Stimulated activated CD8-positive, alpha-beta memory T cell treated with anti-CD3 and anti-CD28 coated beads, Interleukin-15, amount 100 ng/mL, for 24 hours (primary cell): ENCODE results near the gene SAE1.

Experiments used
- DNase-seq: peaks from one replicate; pipeline ENCODE4 v3.0.0-alpha.2; 2020; ENCODE audit warnings: low read depth

Gene SAE1

DNA sequence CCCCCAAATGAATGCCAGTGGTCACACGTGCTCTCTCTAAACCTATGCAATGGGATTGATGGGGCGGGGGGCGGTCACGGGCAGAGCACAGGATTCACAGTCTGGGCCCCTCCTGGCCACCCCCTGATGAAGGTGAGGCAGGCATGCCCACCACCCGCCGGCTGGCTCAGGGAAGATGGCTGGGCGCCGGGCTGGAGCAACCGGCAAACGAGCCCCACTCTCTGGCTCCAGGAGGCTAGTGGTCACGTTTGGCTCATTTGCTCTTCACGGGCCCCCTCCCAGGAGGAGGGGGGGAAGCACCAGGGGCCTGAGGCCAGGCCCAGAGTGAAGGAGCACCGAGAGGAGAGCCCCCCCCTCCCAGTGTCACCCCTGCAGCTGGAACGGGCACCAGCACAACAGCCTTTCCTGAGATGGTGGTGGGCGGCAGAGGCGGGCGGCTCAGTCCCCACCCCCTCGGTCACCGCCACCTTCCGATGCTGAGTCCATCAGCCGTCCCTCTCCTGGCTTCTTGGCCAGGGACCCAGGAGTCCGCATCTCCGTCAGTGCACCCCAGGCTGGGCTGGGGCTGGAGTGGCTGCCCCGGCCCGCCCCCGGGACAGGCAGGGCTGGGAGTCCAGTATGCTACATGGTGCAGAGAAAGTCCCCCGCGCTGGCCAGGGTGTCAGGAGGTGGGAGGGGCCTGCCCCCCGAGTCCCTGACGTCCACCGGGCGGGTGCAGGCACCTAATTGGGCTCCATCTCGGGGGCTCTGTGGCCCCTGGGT, 90.6 kb downstream of the SAE1 start:
- DNase-seq: no peak

DNA sequence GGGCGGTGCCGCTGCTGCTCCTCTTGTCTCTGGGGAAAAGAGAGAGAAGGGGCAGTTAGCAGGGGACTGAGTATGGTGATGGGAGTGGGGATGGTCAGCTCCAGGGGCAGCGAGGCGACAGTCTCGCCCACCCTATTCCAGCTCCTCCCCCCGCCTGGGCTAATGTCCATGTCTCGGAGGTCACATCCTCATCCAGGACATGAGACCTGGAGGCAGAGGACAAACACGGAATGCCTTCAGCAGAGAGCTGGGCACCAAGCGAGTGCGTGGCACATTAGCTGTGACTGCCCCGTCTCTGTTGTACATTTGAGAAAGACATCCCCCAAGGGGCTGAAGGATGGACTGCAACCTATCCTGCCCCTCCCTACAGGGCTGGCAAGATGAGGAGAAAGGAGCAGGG, 91.3 kb downstream of the SAE1 start:
- DNase-seq: no peak

DNA sequence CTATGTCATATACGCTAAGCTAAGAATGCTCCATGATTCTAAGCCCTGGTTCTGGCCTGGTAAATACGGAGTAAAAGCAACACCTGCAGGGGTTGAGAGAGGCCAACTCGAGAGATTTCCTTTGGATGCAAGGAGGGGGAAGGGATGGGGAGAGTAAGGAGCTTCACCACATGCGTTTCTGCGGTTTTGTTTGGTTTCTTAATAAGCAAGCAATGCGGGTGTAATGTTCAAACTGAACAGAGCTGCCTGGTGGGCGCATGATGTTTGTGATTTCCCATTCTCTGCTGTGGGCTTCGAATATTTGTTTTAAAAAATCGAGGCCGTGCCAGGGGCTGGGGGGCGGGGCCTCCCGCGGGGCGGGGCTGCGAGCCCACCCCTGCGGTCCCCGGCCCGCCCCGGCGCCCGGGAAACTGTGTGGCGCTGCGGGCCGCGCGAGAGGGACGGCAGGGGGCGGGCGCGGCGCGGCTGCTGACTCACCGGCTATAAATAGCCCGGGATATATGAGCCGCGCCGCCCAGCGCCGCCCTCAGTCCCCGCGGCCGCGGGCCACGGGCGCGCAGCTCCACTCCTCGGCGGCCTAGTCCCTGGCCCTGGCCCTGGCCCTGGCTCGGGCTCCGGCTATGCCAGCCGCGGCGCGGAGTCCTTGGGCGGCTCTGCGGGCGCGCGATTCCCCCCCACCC, 95.3 kb downstream of the SAE1 start:
- DNase-seq: peak; percentile 74

DNA sequence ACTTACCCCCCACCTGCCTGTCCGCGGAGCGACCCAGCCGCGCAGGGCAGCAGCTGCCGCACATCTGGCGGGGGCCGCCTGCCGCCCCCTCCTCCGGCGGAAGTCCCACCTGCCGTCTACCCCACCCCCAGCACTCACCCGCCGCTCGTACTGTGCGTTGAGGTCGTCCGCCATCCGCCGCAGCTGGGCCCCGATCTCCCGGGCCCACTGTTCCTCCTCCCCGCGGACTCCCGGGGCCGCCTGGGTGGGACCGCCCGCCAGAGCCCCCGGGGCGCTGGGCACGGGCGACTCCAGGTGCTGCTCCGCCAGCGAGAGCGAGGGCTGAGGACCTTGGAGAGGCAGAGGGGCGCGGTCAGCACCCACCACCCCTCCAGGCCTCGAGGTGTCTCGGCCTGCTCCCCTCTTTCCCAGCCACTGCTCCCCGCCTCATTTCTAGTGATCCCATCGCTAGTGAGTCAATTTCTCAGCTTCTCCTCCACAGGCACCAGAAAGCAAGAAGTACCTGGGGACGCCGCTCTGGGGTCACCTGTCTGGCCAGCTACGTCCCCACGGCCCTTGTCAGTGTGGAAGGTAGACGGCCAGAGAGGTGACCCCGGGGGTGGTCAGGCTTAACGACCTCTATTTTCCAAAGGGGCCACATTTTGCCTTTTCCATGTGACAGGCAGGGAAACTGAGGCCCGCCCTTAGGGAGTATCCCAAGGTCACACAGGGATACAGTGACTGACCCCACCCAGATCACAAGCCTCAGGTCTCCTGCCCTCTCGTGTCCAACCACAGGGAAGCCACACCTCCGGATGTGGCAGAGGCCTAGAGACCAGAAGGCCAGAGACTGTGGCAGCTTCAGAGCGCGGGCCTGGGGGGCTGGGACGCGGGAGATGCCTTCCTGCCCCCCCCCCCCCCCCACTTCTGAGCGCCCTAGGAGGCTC, 96.1 kb downstream of the SAE1 start:
- DNase-seq: no peak

DNA sequence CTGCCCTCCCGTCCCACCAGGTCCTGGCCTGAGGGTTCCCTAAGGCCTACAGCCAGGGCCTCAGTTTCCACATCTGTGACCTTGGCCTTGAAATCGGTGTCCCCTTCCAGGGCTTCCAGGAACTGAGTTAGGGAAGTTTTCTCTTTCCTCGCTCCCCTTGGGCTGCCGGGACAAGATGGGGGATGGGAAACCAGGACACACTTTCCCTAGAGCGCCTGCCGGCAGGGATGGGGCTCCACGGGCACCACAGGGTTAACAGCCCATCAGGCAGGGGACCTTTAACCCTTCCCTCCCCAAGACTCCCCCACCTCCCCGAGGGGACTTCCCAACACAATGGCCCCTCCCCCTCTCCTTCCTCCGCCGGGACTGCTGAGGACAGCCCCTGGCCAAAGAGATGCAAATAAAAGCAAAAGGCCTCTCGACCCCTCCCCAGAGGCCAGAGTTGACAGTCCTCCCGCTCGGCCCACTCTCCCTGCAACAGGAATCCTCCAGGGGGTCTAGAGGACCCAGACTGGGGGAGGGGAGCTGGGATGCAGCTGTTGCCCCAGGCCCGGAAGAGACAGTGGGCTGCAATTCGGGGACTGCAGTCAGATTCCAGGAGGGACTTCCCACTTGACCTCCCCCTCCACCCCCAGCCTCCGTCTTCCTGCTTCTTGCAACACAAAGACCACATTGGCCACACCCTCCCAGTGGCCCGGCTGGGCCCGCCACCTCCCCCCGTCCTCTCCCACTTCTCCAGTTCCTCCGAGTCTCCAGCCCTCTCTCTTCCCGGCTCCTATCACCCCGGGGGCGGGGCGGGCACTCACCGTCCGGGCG, 96.9 kb downstream of the SAE1 start:
- no peak for DNase-seq

DNA sequence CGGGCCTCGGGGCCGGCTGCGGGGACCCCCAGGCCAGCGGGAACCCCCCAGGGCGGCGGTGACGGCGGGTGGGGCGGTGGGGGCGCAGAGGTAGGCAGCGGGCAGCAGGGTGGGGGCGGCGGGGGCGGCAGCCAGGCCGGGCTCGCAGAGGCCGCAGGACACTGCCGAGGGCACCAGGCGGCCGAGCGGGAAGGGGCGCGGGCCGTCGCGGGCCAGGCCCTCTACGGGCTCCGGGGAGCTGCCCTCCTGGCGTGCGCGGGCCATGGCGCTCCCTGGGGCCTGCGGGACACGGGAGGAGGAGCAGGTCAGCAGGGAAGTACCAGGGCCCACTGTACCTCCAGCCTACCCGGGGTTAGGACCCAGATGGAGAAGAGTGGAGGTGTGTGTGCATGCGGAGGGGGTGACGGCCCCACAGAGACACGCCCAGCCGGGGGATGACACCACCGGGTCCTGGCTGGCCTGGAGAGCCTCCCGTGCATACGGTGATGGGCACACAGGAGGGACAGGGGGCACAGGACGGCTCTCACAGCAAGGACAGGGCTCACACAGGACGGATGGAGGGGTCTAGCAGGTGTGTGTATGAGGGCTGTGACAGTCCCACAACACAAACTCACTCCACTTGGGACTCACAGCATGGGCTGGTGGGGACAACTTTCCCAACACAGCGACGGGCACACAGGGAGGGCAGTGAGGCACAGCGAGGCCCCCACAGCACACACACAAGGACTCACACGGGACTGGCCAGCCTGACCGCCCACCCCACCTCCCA, 97.7 kb downstream of the SAE1 start:
- no peak for DNase-seq

DNA sequence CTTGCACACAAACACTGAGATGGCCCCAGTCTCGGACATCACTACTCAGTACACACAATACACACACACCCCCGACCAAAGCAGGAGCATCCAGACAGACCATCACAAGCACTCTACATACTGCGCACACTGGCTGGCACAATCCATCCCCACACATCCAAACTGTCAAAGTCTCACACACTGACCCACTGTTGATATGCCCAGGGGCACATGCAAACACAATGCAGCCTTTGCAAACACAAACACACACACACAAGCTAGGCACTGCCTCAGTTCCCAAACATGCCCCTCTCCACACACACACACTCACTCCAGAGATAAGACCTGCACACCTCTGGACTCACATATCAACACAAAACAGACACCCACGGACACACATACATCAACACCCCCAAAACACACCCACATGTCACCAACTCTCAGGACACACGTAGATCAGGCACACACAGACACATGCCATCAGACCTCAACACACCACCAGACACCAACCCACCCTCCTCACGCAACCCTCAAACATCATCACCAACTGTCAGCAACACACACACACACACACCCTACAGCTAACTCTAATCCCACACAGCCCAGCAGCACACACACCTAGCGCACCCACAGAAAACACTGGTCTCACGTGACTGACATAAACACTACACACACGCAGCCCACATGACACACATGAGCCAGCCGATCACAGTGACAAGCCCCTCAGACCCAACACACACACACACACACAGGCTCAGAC, 98.5 kb downstream of the SAE1 start:
- DNase-seq: no peak

DNA sequence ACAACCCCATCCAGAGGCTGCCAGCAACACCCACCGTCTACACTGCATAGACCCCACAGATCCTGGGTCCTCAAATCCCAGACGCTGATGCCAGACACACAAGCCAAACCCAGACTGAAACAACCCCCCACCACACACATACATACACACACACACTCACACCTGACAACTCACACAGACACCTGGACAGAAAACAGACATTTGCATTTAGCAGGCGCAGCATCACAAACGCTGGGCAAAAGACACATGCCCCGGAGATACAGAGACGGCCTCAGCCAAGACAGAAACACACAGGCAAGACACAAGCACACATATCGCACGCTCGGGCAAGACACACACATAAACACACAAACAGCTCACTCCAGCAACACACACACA, 99.0 kb downstream of the SAE1 start:
- DNase-seq: no peak

DNA sequence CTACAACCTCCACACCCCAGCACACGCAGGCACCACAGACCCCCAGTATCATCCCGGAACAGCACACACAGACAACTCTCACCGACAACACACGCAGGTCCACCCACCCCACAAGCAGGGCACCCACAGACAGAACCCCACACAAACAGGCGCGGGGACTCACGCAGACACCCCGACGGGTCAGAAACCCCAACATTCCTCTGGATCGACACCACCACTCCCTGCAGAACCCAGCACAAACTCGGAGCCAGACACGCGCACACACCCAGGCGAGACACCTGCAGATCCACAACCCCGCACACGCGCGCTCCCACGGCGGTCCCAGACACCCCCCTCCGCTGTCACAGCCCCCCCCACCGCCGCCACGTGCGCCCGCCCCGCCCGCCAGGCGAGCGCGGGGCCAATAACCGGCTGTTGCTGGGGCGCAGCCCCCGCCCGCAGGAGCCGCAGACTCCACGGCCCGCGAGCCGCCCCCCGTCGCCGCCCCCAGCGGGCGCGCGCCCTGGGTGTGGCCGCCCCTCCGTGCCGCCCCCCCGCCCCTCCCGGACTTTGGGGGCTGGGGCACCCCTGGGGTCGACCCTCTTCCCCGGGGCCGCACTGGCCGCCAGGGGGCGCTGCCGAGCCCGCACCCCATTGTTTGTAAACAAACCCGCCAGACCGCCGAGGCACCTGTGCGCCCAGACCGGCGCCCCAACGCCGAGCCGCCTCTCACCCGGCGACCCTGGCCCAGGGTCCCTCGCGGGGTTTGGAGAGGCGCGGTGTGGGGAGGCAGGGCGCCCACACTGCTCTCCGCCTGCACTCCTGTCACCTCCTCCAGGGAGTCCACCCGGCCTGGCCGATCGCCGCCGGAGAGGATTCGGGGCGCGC, 99.7 kb downstream of the SAE1 start:
- peak; percentile 74 for DNase-seq

DNA sequence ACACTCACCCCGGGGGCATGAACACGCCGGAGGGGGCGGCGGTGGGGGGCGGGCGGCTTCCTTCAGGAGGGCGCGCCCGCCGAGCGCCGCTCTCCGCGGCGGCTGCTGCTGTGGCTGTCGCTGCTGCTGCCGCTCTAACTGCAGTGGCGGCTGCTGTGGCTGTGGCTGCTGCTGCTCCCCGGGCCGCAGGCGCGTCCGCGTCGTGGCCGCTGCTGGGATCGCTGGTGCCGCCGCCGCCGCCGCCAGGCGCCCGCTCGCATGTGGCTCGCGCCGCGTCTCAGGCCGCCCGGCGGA, 100.2 kb downstream of the SAE1 start, which contains the start of gene BBC3:
TSS of gene BBC3 (minus strand) at position 279 of the 294 bp plus-strand sequence. CDS start 2,768 bp downstream, outside the sequence.
- DNase-seq: no peak

DNA sequence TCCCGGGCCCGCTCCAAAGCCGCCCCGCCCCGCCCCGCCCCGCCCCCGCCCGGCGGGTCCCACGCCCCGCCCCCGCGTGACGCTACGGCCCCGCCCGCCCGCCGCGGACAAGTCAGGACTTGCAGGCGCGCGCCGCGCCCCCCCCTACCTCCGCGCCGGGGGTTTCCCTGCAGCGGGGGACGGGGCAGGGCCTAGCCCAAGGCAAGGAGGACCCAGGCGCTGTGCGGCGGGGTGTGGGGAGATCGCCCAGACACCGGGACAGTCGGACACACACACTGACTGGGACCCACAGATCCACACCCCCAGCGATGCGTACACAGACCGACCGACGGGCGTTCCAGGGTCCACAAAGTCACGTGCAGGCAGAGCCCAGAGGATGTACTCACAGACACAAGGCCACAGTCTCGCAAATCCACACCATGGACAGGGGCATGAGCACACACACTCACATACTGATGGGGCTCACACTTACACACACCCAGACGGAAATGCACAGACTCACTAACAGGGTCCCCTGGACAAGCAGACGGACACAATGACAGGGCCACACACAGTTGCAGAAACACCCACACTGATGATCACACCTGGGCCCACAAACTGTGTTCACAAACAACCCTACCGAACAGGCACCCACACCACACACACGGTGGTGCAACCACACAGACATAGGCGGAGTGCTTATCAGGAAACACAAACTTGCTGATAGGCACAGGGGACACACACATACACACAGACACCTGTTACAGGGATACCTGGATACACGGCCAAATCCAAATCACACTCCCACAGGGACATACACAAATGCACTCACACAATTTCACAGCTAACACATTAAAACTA, 100.8 kb downstream of the SAE1 start:
- DNase-seq: peak; percentile 79

DNA sequence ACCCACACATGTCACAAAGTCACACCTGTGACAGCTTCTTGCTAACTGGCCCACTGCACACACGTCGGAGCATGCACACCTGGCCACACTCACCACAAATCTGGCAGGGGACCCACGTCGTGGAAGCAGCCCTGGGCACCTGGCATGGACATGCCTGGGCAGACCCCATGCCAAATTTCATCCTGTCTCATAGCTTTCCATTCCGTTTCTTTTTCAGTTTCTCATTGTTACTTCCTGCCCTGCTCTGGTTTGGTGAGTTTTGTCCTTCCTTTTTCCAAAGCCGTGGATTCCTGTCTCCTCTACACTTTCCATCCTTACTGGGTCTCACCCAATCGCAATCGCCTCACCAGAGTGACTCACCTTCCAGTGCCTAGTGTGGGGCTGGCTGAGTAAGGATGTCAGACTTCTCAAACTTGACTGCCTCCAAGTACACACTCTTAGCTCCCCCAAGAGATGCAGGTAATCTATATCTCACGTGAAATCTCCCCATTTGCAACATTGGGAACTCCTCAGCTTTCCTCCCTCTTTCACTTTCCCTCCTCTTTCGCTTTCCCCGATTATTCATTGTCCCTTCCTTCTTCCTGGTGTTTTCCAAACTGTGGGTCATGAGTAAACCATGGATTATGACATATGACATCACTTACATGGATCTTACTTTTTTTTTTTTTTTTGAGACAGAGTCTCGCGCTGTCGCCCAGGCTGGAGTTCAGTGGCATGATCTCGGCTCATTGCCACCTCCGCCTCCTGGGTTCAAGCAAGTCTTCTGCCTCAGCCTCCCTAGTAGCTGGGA, 102.0 kb downstream of the SAE1 start:
- DNase-seq: no peak

DNA sequence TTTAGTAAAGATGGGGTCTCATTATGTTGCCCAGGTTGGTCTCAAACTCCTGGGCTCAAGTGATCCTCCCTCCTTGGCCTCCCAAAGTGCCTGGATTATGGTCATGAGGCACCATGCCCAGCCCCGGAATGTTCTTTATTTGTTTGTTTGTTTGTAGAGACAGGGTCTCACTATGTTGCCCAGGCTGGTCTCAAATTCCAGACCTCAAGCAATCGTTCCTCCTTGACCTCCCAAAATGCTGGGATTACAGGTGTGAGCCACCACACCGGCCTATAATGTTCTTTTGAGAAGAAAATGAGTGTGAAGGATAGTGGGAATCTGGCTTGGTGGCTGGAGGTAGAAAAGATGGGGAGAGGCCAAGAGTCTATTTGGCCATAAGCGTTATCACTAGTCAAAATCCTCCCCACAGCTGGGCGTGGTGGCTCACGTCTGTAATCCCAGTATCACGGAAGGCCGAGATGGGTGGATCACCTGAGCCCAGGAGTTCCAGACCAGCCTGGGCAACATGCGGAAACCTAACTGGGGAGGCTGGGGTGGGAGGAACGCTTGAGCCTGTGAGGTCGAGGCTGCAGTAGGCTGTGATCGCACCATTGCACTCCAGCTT, 105.5 kb downstream of the SAE1 start:
- DNase-seq: no peak

DNA sequence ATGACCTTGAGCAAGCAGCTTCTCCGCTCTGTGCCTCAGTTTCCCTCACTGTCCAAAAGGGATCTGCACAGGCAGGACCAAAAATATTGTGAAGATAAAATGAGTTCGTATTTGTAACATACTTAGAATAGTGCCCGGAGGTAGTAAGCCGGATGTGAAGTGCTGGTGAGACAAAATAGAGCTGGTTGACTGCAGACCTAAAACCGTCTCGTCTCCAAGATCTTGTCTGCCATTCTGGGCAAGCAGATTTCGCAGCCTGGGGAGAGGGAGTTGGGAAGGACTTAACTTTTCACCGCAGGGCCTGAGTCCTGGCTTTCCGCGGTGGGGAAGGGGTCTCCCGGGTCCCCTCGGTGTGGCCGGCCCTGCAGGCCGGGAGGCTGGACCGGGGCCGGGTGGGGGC, 108.5 kb downstream of the SAE1 start:
- DNase-seq: no peak

DNA sequence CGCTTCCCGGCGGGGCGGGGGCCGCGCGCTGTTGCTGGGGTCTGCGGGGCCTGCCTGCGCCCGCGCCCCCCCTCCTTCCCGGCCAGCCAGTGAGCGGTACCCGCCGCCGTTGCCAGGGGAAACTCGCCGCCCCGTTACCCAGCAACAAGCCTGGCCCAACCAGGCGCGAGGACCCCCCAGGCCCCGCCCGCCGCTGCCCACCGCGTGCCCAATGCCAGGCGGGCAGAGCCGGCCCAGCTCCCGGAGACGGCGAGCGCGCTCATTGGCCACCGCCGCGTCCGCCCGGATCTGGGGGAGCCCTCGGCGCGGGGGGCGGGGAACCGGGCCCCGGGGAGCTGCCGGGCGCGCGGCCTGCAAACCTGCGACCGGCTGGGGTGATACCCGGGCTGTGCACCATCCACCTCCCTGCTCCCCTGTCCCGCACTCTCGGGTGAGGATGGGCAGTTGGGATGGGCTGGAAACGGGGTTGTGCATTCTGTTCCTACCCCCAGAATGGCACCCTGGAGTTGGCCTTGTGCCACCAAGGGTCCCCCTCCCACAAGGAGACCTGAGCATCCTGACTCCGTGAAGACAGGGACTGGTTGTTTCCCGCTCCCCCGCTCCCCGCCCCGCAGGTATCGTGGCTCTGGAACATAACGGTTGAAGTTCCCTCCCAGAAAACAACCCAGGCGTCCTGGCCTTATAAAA, 109.1 kb downstream of the SAE1 start:
- DNase-seq: no peak

DNA sequence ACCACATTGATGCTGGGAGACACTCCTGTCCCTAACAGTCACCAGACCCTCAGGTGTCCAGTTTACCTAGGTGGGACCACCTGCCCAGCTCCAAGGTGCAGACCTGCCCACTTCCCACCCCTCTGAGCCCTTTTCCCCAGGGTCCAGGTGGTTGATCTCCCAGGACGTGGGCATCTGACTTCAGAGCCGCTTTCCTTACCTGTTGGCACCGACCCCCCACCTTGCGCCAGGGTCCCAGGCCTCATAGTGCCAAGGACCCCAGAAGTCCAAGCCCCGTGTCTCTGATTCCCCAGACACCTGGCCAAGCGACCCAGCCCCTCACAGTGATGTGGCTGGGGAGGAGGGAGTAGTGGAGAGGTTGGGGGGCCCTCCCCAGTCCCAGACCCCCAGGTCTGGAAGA, 109.9 kb downstream of the SAE1 start:
- no peak for DNase-seq
